ENCODE data around the gene SLC50A1. TPM values are rescaled to one million over a fixed set of nuclear protein-coding genes. Genes with fewer than 3 reads are reported as not detected.
A peak's percentile ranks its signal among the peaks of the same experiment; 100 is the strongest.

The SLC50A1 gene
- total and polyA plus RNA-seq, 9 of the 15 experiments (the other 6 are each of a cell fraction or from before 2014, with no cell fraction given) = 46.5 to 132 (median 91.9) TPM

- TF ChIP-seq THAP12 (CRISPR knock-in tag; IDR thresholded peaks at IDR 0.05) (peak; percentile 69; the same call in 1 of the 2 replicates), ZNF41 (CRISPR knock-in tag; conservative IDR thresholded peaks at IDR 0.05) (no peak; the same call in 1 of the 2 replicates), ZFP30 (CRISPR knock-in tag; IDR thresholded peaks at IDR 0.05; ENCODE audit: borderline replicate concordance) (no peak), ZNF384 (IDR thresholded peaks at IDR 0.05; ENCODE audit: low read depth, low read length) (no peak), ZNF197 (CRISPR knock-in tag; IDR thresholded peaks at IDR 0.05; ENCODE audit: low read depth) (peak; percentile 47; the same call in 1 of the 2 replicates), RUNX1 (IDR thresholded peaks at IDR 0.05; ENCODE audit: low read depth) (no peak), FOXP4 (CRISPR knock-in tag; IDR thresholded peaks at IDR 0.05; ENCODE audit: borderline replicate concordance) (peak; percentile 20; the same call in 1 of the 2 replicates), MEF2D (tag; conservative IDR thresholded peaks at IDR 0.05; ENCODE audit: low read depth) (0 out of 2 replicates have a peak, but pooled peaks have one; percentile 39), FOSL1 (tag; conservative IDR thresholded peaks at IDR 0.05) (peak; percentile 70), CCNT2 (IDR thresholded peaks at IDR 0.05; ENCODE audit: borderline replicate concordance, extremely low read depth, insufficient read length, low read depth, low read length) (peak; percentile 74), FIP1L1 (IDR thresholded peaks at IDR 0.05; ENCODE audit: low read depth, low read length, poor library complexity, severe bottlenecking) (peak; percentile 23)
- TF ChIP-seq, protein P1, sequence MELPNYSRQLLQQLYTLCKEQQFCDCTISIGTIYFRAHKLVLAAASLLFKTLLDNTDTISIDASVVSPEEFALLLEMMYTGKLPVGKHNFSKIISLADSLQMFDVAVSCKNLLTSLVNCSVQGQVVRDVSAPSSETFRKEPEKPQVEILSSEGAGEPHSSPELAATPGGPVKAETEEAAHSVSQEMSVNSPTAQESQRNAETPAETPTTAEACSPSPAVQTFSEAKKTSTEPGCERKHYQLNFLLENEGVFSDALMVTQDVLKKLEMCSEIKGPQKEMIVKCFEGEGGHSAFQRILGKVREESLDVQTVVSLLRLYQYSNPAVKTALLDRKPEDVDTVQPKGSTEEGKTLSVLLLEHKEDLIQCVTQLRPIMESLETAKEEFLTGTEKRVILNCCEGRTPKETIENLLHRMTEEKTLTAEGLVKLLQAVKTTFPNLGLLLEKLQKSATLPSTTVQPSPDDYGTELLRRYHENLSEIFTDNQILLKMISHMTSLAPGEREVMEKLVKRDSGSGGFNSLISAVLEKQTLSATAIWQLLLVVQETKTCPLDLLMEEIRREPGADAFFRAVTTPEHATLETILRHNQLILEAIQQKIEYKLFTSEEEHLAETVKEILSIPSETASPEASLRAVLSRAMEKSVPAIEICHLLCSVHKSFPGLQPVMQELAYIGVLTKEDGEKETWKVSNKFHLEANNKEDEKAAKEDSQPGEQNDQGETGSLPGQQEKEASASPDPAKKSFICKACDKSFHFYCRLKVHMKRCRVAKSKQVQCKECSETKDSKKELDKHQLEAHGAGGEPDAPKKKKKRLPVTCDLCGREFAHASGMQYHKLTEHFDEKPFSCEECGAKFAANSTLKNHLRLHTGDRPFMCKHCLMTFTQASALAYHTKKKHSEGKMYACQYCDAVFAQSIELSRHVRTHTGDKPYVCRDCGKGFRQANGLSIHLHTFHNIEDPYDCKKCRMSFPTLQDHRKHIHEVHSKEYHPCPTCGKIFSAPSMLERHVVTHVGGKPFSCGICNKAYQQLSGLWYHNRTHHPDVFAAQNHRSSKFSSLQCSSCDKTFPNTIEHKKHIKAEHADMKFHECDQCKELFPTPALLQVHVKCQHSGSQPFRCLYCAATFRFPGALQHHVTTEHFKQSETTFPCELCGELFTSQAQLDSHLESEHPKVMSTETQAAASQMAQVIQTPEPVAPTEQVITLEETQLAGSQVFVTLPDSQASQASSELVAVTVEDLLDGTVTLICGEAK (IDR thresholded peaks at IDR 0.05) = peak; percentile 92
- TF ChIP-seq, protein P1 (CRISPR knock-in tag; IDR thresholded peaks at IDR 0.05) = no peak; the same call in 1 of the 2 replicates
Measured at GRCh38 chr1:155135415-155136028, at the start of gene SLC50A1 (continued).

Measured in K562 (cell line).